Vagina (tissue), 2 donors: Measurements from ENCODE around the gene HJURP.

Experiments
- CTCF ChIP-seq, 3 experiments: fragments of 450-650 bp in 2 of 3; fragments of 200-600 bp in 1 of 3; sonication (generic) in 1 of 3; IDR thresholded peaks; one replicate each; pipeline ENCODE4 v1.5.1; 2017 to 2019; ENCODE audit warnings: antibody characterized with exemption in 3 of 3, mild to moderate bottlenecking in 2 of 3, moderate library complexity in 2 of 3
- POLR2A ChIP-seq, 2 donors: fragments of 450-650 bp; IDR thresholded peaks; one replicate each; pipeline ENCODE4 v1.6.1; 2017; ENCODE audit warnings: antibody characterized with exemption in 2 of 2, mild to moderate bottlenecking in 2 of 2, moderate library complexity in 2 of 2
- POLR2AphosphoS5 ChIP-seq, 2 donors: sonication (generic); formaldehyde crosslinking; IDR thresholded peaks; one replicate each; pipeline ENCODE4 v1.9.0; 2017; ENCODE audit warnings: antibody characterized with exemption in 2 of 2, mild to moderate bottlenecking in 2 of 2, low read depth in 1 of 2; ENCODE audit not compliant: insufficient read depth in 1 of 2

DNA sequence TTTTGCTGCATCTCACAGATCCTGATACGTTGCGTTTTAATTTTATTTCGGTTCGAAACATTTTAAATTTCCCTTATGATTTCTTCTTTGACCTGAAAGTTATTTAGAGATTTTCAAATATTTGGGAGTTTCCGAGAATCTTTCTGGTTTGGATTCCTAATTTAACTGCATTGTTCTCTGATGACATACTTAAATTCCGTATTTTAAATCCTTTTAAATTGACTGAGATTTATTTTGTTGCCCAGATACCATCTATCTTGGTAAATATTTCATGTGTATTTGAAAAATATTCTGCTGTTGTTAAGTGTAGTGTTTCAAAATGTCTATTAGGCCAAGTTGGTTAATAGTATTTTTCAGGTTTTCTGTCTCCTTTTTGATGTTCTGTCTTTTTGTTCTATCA, 38.5 kb downstream of the HJURP start:
- TF ChIP-seq POLR2A (IDR thresholded peaks at IDR 0.05): no peak
- no peak for TF ChIP-seq CTCF (IDR thresholded peaks at IDR 0.05)
- no peak for TF ChIP-seq POLR2AphosphoS5 (IDR thresholded peaks at IDR 0.05; ENCODE audit: insufficient read depth in 1 of 2, low read depth in 1 of 2)
